Left cardiac atrium (tissue), 4 donors: ENCODE results near the gene CAMK2D. TPM values are rescaled to one million over a fixed set of nuclear protein-coding genes. Genes with fewer than 3 reads are reported as not detected.
"Not testable (repeated sequence)": the region's sequence is repeated elsewhere in the genome, so short reads cannot be mapped to it uniquely, and the experiment has no call there.

ENCODE experiments used
- ATAC-seq, 2 donors: fragments of 200-7000 bp; cut with Tn5 transposase; one replicate each; pipeline ENCODE4 v1.9.1; 2020; ENCODE audit warnings: mild to moderate bottlenecking in 2 of 2, moderate library complexity in 2 of 2
- DNase-seq: peaks from one replicate; pipeline ENCODE4 v3.0.0-alpha.2; 2020
- intact Hi-C, 2 donors: fragments of 100-400 bp; cut with DNase I; formaldehyde crosslinking; loops; one replicate each; pipeline versions ENCODE4 v1.14.1 to v1.15.1; 2022 to 2023
- long read RNA-seq: library from polyadenylated mRNA; unstranded; transcript quantifications from one replicate; pipeline ENCODE4 v2.0.0, GENCODE V29; 2021
- total RNA-seq, 2 donors: library from RNA; stranded (reverse); fragmentation: NEBNext Ultra II Directional; extraction: Animal tissue kit (Norgen Biotek cat#: 25700); gene quantifications; one replicate each; pipeline ENCODE4 v1.2.1, GENCODE V29; 2021
- donor health status: DM: no; HTN: yes; CAD: no.
- donor health status: DM: no; HTN: yes; CAD: no; lungs with severe emphysema.
- donor health status: DM: yes; HTN: yes; CAD: no.
- donor health status: Dilated cardiomyopathy.

Gene CAMK2D
- 100 to 1,000 TPM; 133 to 136 TPM for total RNA-seq
- long read RNA-seq, full-length matches to known transcripts, result 17 of 181 reads
- long read RNA-seq, partial matches to known transcripts, result 16 of 181 reads
- long read RNA-seq, other reads (novel, unspliced or antisense), result 148 of 181 reads

- peak; percentile 82 for DNase-seq
- peak; percentile 75 to 83 for ATAC-seq
- intact Hi-C loops, result loop anchor here (2.0 to 10.0 kb wide), 4 partner anchors 215 to 367 kb away; no protein-coding TSS in a partner anchor
Measured at GRCh38 chr4:113761620-113762185, at the start of gene CAMK2D. Gene CAMK2D, minus strand, starts transcription at chr4:113761738. Its CDS starts 670 bp downstream, at chr4:113761068.

GRCh38 chr4:113810906-113811305, 49.4 kb upstream of the CAMK2D start:
- ATAC-seq (no peak), DNase-seq (no peak)
- intact Hi-C loops, result no loop called here

GRCh38 chr4:113809311-113809710, 47.8 kb upstream of the CAMK2D start:
- DNase-seq (peak; percentile 47), ATAC-seq (peak; percentile 89 to 95)
- intact Hi-C loops, result no loop called here

GRCh38 chr4:113806850-113807249, 45.3 kb upstream of the CAMK2D start:
- intact Hi-C loops, result no loop called here
- DNase-seq (no peak), ATAC-seq (no peak)

GRCh38 chr4:113801882-113802281, 40.3 kb upstream of the CAMK2D start:
- intact Hi-C loops, result no loop called here
- no peak for DNase-seq
- ATAC-seq, result no peak

GRCh38 chr4:113796381-113796780, 34.8 kb upstream of the CAMK2D start:
- intact Hi-C loops, DNase-seq, ATAC-seq: not testable (repeated sequence)

GRCh38 chr4:113790478-113790877, 28.9 kb upstream of the CAMK2D start:
- intact Hi-C loops, result no loop called here
- ATAC-seq (no peak), DNase-seq (no peak)

- intact Hi-C loops, result loop anchor here in 1 of 2 donors (10.0 kb wide), 2 partner anchors 286 to 586 kb away; no protein-coding TSS in a partner anchor
- DNase-seq (no peak), ATAC-seq (no peak)
Measured at GRCh38 chr4:113788888-113789287, 27.4 kb upstream of the CAMK2D start.

- intact Hi-C loops, result loop anchor here in 1 of 2 donors (10.0 kb wide), 2 partner anchors 289 to 589 kb away; no protein-coding TSS in a partner anchor
- DNase-seq (no peak), ATAC-seq (no peak)
Measured at GRCh38 chr4:113785781-113786180, 24.2 kb upstream of the CAMK2D start.

GRCh38 chr4:113784497-113785250, 23.1 kb upstream of the CAMK2D start:
- ATAC-seq (peak; percentile 50 to 94), DNase-seq (no peak)
- intact Hi-C loops, result loop anchor here in 1 of 2 donors (5.0 to 10.0 kb wide), 3 partner anchors 103 to 590 kb away; no protein-coding TSS in a partner anchor

GRCh38 chr4:113783701-113784100, 22.2 kb upstream of the CAMK2D start:
- intact Hi-C loops, result loop anchor here in 1 of 2 donors (5.0 to 10.0 kb wide), 3 partner anchors 104 to 591 kb away; no protein-coding TSS in a partner anchor
- ATAC-seq (no peak), DNase-seq (no peak)

GRCh38 chr4:113783289-113783688, 21.8 kb upstream of the CAMK2D start:
- no peak for ATAC-seq
- intact Hi-C loops, result loop anchor here in 1 of 2 donors (5.0 to 10.0 kb wide), 3 partner anchors 104 to 592 kb away; no protein-coding TSS in a partner anchor
- DNase-seq, result no peak

- peak in 1 of 2 donors; percentile 57 for ATAC-seq
- intact Hi-C loops, result loop anchor here in 1 of 2 donors (5.0 to 10.0 kb wide), 3 partner anchors 106 to 593 kb away; no protein-coding TSS in a partner anchor
- no peak for DNase-seq
Measured at GRCh38 chr4:113781439-113782040, 20.0 kb upstream of the CAMK2D start.

- no peak for ATAC-seq
- intact Hi-C loops, result loop anchor here in 1 of 2 donors (10.0 kb wide), 1 partner anchor 128 kb away; no protein-coding TSS in a partner anchor
Measured at GRCh38 chr4:113776679-113777078, 15.1 kb upstream of the CAMK2D start.

GRCh38 chr4:113776016-113776415, 14.5 kb upstream of the CAMK2D start:
- no peak for ATAC-seq
- intact Hi-C loops, result loop anchor here in 1 of 2 donors (10.0 kb wide), 1 partner anchor 129 kb away; no protein-coding TSS in a partner anchor

More at GRCh38 chr4:113776679-113777078, 15.1 kb upstream of the CAMK2D start:
- DNase-seq, result no peak

GRCh38 chr4:113773756-113774155, 12.2 kb upstream of the CAMK2D start:
- intact Hi-C loops, result loop anchor here in 1 of 2 donors (10.0 kb wide), 1 partner anchor 131 kb away; no protein-coding TSS in a partner anchor
- no peak for DNase-seq
- ATAC-seq, result no peak

More at GRCh38 chr4:113776016-113776415, 14.5 kb upstream of the CAMK2D start:
- DNase-seq, result no peak

GRCh38 chr4:113773014-113773413, 11.5 kb upstream of the CAMK2D start:
- ATAC-seq, result no peak
- intact Hi-C loops, result loop anchor here in 1 of 2 donors (10.0 kb wide), 1 partner anchor 132 kb away; no protein-coding TSS in a partner anchor
- DNase-seq, result no peak

GRCh38 chr4:113772319-113772718, 10.8 kb upstream of the CAMK2D start:
- DNase-seq (no peak), ATAC-seq (no peak)
- intact Hi-C loops, result loop anchor here in 1 of 2 donors (10.0 kb wide), 1 partner anchor 132 kb away; no protein-coding TSS in a partner anchor

GRCh38 chr4:113769744-113770143, 8.2 kb upstream of the CAMK2D start:
- intact Hi-C loops, result loop anchor here (5.0 to 10.0 kb wide), 4 partner anchors 135 to 375 kb away; no protein-coding TSS in a partner anchor
- no peak for ATAC-seq
- no peak for DNase-seq
